Hepatocyte (in vitro differentiated cells): Measurements from ENCODE around the gene CREBBP. TPM values are rescaled to one million over a fixed set of nuclear protein-coding genes. Genes with fewer than 3 reads are reported as not detected.

Experiments used
- DNase-seq: peaks from one replicate; pipeline ENCODE4 v3.0.0-alpha.2; 2016; ENCODE audit warnings: low spot score
- H2AFZ ChIP-seq: fragments of 200-600 bp; sonication (generic); 2 replicates; pipeline ENCODE4 v1.6.0; 2016; ENCODE audit warnings: antibody characterized with exemption, mild to moderate bottlenecking
- H3K27ac ChIP-seq: fragments of 200-600 bp; sonication (generic); 2 replicates; pipeline ENCODE4 v1.5.1; 2016; ENCODE audit warnings: mild to moderate bottlenecking
- H3K27me3 ChIP-seq: fragments of 200-600 bp; sonication (generic); 2 replicates; pipeline ENCODE4 v1.6.1; 2016
- H3K36me3 ChIP-seq: fragments of 200-600 bp; sonication (generic); replicated peaks from 2 replicates; pipeline ENCODE4 v1.5.1; 2016; ENCODE audit warnings: low read depth; ENCODE audit not compliant: insufficient read depth
- H3K4me1 ChIP-seq: fragments of 200-600 bp; sonication (generic); 2 replicates; pipeline ENCODE4 v1.5.1; 2016; ENCODE audit warnings: mild to moderate bottlenecking, moderate library complexity; ENCODE audit not compliant: insufficient read depth
- H3K4me2 ChIP-seq: fragments of 200-600 bp; sonication (generic); 2 replicates; pipeline ENCODE4 v1.6.0; 2016
- H3K4me3 ChIP-seq: fragments of 200-600 bp; sonication (generic); 2 replicates; pipeline ENCODE4 v1.5.1; 2016; ENCODE audit warnings: mild to moderate bottlenecking
- H3K79me2 ChIP-seq: fragments of 200-600 bp; sonication (generic); 2 replicates; pipeline ENCODE4 v1.6.0; 2017; ENCODE audit warnings: mild to moderate bottlenecking
- H3K9me2 ChIP-seq: fragments of 200-600 bp; sonication (generic); replicated peaks from 2 replicates; pipeline ENCODE4 v1.6.0; 2017; ENCODE audit warnings: mild to moderate bottlenecking; ENCODE audit not compliant: insufficient read depth
- H3K9me3 ChIP-seq: fragments of 200-600 bp; sonication (generic); 2 replicates; pipeline ENCODE4 v1.5.1; 2016; ENCODE audit warnings: low read depth, mild to moderate bottlenecking
- H4K20me1 ChIP-seq: fragments of 200-600 bp; sonication (generic); 2 replicates; pipeline ENCODE4 v1.6.0; 2016; ENCODE audit warnings: mild to moderate bottlenecking; ENCODE audit not compliant: insufficient read depth, poor library complexity, severe bottlenecking
- EZH2 ChIP-seq: fragments of 200-600 bp; sonication (generic); IDR thresholded peaks from 2 replicates; pipeline ENCODE4 v1.6.1; 2016; ENCODE audit warnings: antibody characterized with exemption, mild to moderate bottlenecking, borderline replicate concordance
- EZH2phosphoT487 ChIP-seq: fragments of 200-600 bp; sonication (generic); IDR thresholded peaks from one replicate; pipeline ENCODE4 v1.6.1; 2018; ENCODE audit warnings: antibody characterized with exemption, mild to moderate bottlenecking, low read depth, moderate library complexity; ENCODE audit not compliant: unreplicated experiment, severe bottlenecking
- WGBS: methylation state at CpG from one replicate; pipeline ENCODE4 v1.1.6; 2016; ENCODE audit warnings: low lambda C conversion rate; ENCODE audit errors: missing lambda C conversion rate; 5-methylcytosine and 5-hydroxymethylcytosine counted together
- polyA plus RNA-seq: library from polyadenylated mRNA; unstranded; fragments of >200 nt; fragmentation: Nextera tagmentation; extraction: Ambion mirVana; gene quantifications from 2 replicates; pipeline ENCODE4 v1.2.1, GENCODE V29; 2016
- total RNA-seq: library from RNA; depleted of rRNA; stranded (reverse); fragments of >200 nt; gene quantifications from 2 replicates; pipeline ENCODE4 v1.2.3, GENCODE V29; 2014
- TF ChIP-seq, protein P1 (sequence below): fragments of 200-600 bp; sonication (generic); IDR thresholded peaks from 2 replicates; pipeline ENCODE4 v1.5.1; 2016; ENCODE audit warnings: antibody characterized with exemption, mild to moderate bottlenecking; ENCODE audit not compliant: poor library complexity

The CREBBP gene
- total and polyA plus RNA-seq, 2 experiments from 2014 or later, result 18.9 to 31.5 TPM

DNA sequence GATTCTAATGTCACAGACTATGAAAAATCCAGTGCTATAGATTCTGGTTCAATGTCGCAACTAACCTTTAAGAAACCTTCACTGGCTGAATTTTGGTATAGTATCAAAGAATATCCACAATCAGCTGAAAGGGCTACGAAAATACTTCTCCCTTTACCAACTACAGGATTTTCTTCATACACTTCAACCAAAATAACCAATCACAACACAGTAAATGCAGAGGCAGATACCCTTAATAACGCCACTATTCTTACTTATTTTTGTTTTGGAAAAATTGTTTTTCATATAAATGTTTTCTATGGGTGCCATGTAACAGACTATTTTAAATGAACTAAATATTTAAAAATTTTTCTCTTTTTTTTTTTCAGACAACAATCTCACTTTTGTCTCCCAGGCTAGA is 114.3 kb downstream of the CREBBP start:
- Histone ChIP-seq H4K20me1 (peaks cover 37% of the 10 kb centered on the region), H3K79me2 (peaks cover 62% of the 10 kb centered on the region), H2AFZ (no peak overlapping the region), H3K27me3 (no peaks in the 10 kb centered on the region), H3K9me2 (no peaks in the 10 kb centered on the region), H3K36me3 (peaks cover 4% of the 10 kb centered on the region), H3K27ac (no peak overlapping the region), H3K4me3 (no peak overlapping the region), H3K9me3 (no peaks in the 10 kb centered on the region), H3K4me2 (no peak overlapping the region), H3K4me1 (no peaks in the 10 kb centered on the region)
- WGBS, result 83% methylated on average over 3 of the region's 3 CpGs
- TF ChIP-seq, protein P1, sequence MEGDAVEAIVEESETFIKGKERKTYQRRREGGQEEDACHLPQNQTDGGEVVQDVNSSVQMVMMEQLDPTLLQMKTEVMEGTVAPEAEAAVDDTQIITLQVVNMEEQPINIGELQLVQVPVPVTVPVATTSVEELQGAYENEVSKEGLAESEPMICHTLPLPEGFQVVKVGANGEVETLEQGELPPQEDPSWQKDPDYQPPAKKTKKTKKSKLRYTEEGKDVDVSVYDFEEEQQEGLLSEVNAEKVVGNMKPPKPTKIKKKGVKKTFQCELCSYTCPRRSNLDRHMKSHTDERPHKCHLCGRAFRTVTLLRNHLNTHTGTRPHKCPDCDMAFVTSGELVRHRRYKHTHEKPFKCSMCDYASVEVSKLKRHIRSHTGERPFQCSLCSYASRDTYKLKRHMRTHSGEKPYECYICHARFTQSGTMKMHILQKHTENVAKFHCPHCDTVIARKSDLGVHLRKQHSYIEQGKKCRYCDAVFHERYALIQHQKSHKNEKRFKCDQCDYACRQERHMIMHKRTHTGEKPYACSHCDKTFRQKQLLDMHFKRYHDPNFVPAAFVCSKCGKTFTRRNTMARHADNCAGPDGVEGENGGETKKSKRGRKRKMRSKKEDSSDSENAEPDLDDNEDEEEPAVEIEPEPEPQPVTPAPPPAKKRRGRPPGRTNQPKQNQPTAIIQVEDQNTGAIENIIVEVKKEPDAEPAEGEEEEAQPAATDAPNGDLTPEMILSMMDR, result no peak
- no peak for TF ChIP-seq EZH2phosphoT487
- TF ChIP-seq EZH2, result no peak
- DNase-seq, result no peak

DNA sequence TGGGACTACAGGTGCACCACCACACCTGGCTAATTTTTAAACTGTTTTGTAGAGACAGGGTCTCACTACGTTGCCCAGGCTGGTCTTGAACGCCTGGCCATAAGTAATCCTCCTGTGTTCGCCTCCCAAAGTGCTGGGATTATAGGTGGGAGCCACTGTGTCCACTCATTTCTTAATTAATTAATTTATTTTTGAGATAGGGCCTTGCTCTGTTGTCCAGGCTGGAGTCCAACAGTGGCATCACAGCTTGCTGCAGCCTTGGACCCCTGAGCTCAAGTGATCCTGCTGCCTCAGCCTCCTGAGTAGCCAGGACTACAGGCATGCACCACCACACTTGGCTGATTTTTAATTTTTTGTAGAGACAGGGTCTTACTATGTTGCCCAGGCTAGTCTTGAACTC is 116.1 kb downstream of the CREBBP start:
- peaks cover 43% of the 10 kb centered on the region for H4K20me1 ChIP-seq
- H3K9me3 ChIP-seq, result no peaks in the 10 kb centered on the region
- H3K4me3 ChIP-seq, result no peak overlapping the region
- no peak overlapping the region for H2AFZ ChIP-seq
- peaks cover 73% of the 10 kb centered on the region for H3K79me2 ChIP-seq
- H3K27me3 ChIP-seq, result no peaks in the 10 kb centered on the region
- H3K4me1 ChIP-seq, result no peaks in the 10 kb centered on the region
- H3K4me2 ChIP-seq, result no peak overlapping the region
- DNase-seq, result no peak
- no peaks in the 10 kb centered on the region for H3K9me2 ChIP-seq
- 100% methylated on average over 3 of the region's 3 CpGs for WGBS
- TF ChIP-seq, protein P1, result no peak
- TF ChIP-seq EZH2, result no peak
- TF ChIP-seq EZH2phosphoT487, result no peak
- H3K27ac ChIP-seq, result no peak overlapping the region
- H3K36me3 ChIP-seq, result peaks cover 4% of the 10 kb centered on the region

DNA sequence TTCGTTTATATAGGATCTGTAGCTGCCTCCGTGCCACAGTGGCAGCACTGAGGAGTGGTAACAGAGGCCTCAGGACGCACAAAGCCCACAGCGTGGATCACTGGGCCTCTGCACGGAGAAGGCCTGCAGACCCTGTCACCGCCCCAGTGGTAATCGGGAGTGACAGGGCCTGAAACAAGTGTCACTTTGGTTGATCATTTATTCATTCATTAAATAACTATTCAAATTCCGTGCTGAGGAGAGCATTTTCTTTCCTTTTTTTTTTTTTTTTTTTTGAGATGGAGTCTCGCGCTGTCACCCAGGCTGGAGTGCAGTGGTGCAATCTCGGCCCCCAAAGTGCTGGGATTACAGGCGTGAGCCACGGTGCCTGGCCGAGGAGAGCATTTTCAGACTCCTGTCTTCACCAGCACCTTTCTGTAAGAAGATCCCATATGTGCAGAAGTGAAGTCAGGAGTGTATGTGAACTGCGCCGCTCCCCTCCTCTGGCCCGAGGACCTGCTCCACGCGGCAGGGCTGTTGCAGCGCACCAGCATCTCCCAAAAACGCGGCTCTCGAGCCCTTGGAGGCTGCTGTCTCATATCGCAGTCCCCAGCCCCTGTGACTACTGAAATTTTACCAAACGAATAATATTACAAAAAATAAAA is 118.3 kb downstream of the CREBBP start:
- 93% methylated on average over 25 of the region's 25 CpGs for WGBS

More for the DNA sequence above, 118.3 kb downstream of the CREBBP start:
- H3K79me2 ChIP-seq, result peaks cover 63% of the 10 kb centered on the region
- H3K9me3 ChIP-seq, result no peaks in the 10 kb centered on the region
- H3K4me1 ChIP-seq, result no peaks in the 10 kb centered on the region
- no peak overlapping the region for H3K4me2 ChIP-seq
- H4K20me1 ChIP-seq, result peaks cover 53% of the 10 kb centered on the region
- no peak overlapping the region for H2AFZ ChIP-seq
- no peaks in the 10 kb centered on the region for H3K9me2 ChIP-seq
- H3K36me3 ChIP-seq, result no peaks in the 10 kb centered on the region
- no peak overlapping the region for H3K27ac ChIP-seq
- no peaks in the 10 kb centered on the region for H3K27me3 ChIP-seq
- DNase-seq, result no peak
- TF ChIP-seq EZH2 (no peak), EZH2phosphoT487 (no peak)
- TF ChIP-seq, protein P1, result no peak
- H3K4me3 ChIP-seq, result no peak overlapping the region
